ENCODE data around the gene ADISSP. TPM values are rescaled to one million over a fixed set of nuclear protein-coding genes. Genes with fewer than 3 reads are reported as not detected.

ADISSP gene
- total and polyA plus RNA-seq, 2 experiments from 2014 or later: 86.6 to 126 TPM

GRCh38 chr20:3748073-3748472, 19.5 kb downstream of the ADISSP start:
- no peaks in the 10 kb centered on the region for H3K36me3 ChIP-seq (ENCODE audit: insufficient read depth)
- peaks cover 4% of the 10 kb centered on the region; the same call in 1 of the 3 replicates for H3K9me3 Mint-ChIP-seq
- H4K20me1 ChIP-seq (replicated peaks; ENCODE audit: insufficient read depth): peaks cover 11% of the 10 kb centered on the region; the same call in 1 of the 2 replicates
- H3K27me3 Mint-ChIP-seq (ENCODE audit: insufficient read depth, low read depth, poor library complexity): peaks cover 34% of the 10 kb centered on the region
- DNase-seq (ENCODE audit: low spot score) (no peak), ATAC-seq (no peak)
- peaks cover 17% of the 10 kb centered on the region; the same call in 1 of the 2 replicates for H3K4me1 ChIP-seq (ENCODE audit: insufficient read depth)
- TF ChIP-seq CREB1 (CRISPR knock-in tag; IDR thresholded peaks at IDR 0.05; ENCODE audit: low read depth) (no peak), EZH2phosphoT487 (IDR thresholded peaks at IDR 0.05; ENCODE audit: unreplicated experiment) (no peak), NANOG (IDR thresholded peaks at IDR 0.05; ENCODE audit: borderline replicate concordance) (no peak), ZNF114 (CRISPR knock-in tag; IDR thresholded peaks at IDR 0.05) (no peak), ETS1 (IDR thresholded peaks at IDR 0.05) (no peak), POLR2AphosphoS5 (IDR thresholded peaks at IDR 0.05; ENCODE audit: low read depth) (no peak), REST (IDR thresholded peaks at IDR 0.05; ENCODE audit: unreplicated experiment) (no peak)
- peaks cover 28% of the 10 kb centered on the region for H3K27me3 ChIP-seq (ENCODE audit: insufficient read depth)
- no peak overlapping the region for H2AFZ ChIP-seq
- H3K4me3 Mint-ChIP-seq: no peak overlapping the region
- H3K79me2 ChIP-seq (replicated peaks; ENCODE audit: insufficient read depth): no peaks in the 10 kb centered on the region
- H3K4me2 ChIP-seq: no peak overlapping the region
- H3F3A ChIP-seq (replicated peaks; ENCODE audit: low read depth): peaks cover 14% of the 10 kb centered on the region
- no peak overlapping the region for H3K27ac ChIP-seq (ENCODE audit: low read depth)
- no peak overlapping the region for H3K27ac Mint-ChIP-seq
- peaks cover 26% of the 10 kb centered on the region for H3K4me1 Mint-ChIP-seq
- no peak overlapping the region for H3K4me3 ChIP-seq
- no peaks in the 10 kb centered on the region for H3K9me2 ChIP-seq (ENCODE audit: insufficient read depth)
- H3K36me3 Mint-ChIP-seq (ENCODE audit: low read depth): no peaks in the 10 kb centered on the region; the same call in 2 of the 3 replicates

GRCh38 chr20:3747471-3747870, 20.1 kb downstream of the ADISSP start:
- Mint-ChIP-seq H3K9me3 (peaks cover 4% of the 10 kb centered on the region; the same call in 1 of the 3 replicates), H3K4me1 (peaks cover 24% of the 10 kb centered on the region), H3K4me3 (no peak overlapping the region), H3K27ac (no peak overlapping the region), H3K36me3 (ENCODE audit: low read depth) (no peaks in the 10 kb centered on the region; the same call in 2 of the 3 replicates), H3K27me3 (ENCODE audit: insufficient read depth, low read depth, poor library complexity) (peaks cover 31% of the 10 kb centered on the region)
- no peak for DNase-seq (ENCODE audit: low spot score)
- Histone ChIP-seq H3K4me3 (no peak overlapping the region), H3K4me1 (ENCODE audit: insufficient read depth) (peaks cover 12% of the 10 kb centered on the region; the same call in 1 of the 2 replicates), H3F3A (replicated peaks; ENCODE audit: low read depth) (peaks cover 9% of the 10 kb centered on the region), H4K20me1 (replicated peaks; ENCODE audit: insufficient read depth) (peaks cover 6% of the 10 kb centered on the region; the same call in 1 of the 2 replicates), H3K36me3 (ENCODE audit: insufficient read depth) (no peaks in the 10 kb centered on the region), H2AFZ (no peak overlapping the region), H3K27ac (ENCODE audit: low read depth) (no peak overlapping the region), H3K79me2 (replicated peaks; ENCODE audit: insufficient read depth) (no peaks in the 10 kb centered on the region), H3K27me3 (ENCODE audit: insufficient read depth) (peaks cover 28% of the 10 kb centered on the region), H3K4me2 (no peak overlapping the region), H3K9me2 (ENCODE audit: insufficient read depth) (no peaks in the 10 kb centered on the region)
- no peak for ATAC-seq
- TF ChIP-seq EZH2phosphoT487 (IDR thresholded peaks at IDR 0.05; ENCODE audit: unreplicated experiment): no peak
- no peak for TF ChIP-seq REST (IDR thresholded peaks at IDR 0.05; ENCODE audit: unreplicated experiment)
- no peak for TF ChIP-seq ETS1 (IDR thresholded peaks at IDR 0.05)
- no peak for TF ChIP-seq CTCF (conservative IDR thresholded peaks at IDR 0.05; ENCODE audit: low read depth in 2 of 2)

Measured in GM23338 (cell line).